ENCODE results near the gene MAST3.

Gene MAST3

DNA sequence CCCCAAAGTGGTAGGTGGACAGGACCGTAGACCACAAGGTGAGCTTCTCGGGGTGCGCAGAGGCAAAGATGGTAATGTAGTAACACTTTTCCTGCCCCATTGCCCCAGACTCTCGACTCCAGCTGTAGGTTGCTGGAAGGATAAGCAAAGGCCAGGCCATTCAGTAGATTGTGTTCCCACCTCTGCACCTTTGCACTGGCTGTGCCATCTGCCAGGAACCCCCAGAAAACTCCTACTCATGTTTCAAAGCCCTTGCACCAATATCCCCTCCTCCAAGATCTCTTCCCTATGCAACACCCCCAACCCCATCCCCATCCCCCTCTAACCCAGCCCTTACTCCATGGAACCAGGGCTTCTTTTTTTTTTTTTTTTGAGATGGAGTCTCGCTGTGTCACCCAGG is 29.2 kb upstream of the MAST3 start:
- H3K4me3 ChIP-seq (ENCODE audit: low read depth, low read length) = no peak overlapping the region
- DNase-seq (ENCODE audit: low read depth) = no peak
- TF ChIP-seq, protein P1, sequence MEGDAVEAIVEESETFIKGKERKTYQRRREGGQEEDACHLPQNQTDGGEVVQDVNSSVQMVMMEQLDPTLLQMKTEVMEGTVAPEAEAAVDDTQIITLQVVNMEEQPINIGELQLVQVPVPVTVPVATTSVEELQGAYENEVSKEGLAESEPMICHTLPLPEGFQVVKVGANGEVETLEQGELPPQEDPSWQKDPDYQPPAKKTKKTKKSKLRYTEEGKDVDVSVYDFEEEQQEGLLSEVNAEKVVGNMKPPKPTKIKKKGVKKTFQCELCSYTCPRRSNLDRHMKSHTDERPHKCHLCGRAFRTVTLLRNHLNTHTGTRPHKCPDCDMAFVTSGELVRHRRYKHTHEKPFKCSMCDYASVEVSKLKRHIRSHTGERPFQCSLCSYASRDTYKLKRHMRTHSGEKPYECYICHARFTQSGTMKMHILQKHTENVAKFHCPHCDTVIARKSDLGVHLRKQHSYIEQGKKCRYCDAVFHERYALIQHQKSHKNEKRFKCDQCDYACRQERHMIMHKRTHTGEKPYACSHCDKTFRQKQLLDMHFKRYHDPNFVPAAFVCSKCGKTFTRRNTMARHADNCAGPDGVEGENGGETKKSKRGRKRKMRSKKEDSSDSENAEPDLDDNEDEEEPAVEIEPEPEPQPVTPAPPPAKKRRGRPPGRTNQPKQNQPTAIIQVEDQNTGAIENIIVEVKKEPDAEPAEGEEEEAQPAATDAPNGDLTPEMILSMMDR (IDR thresholded peaks at IDR 0.05; ENCODE audit: low read depth, low read length, missing control alignments) = no peak

DNA sequence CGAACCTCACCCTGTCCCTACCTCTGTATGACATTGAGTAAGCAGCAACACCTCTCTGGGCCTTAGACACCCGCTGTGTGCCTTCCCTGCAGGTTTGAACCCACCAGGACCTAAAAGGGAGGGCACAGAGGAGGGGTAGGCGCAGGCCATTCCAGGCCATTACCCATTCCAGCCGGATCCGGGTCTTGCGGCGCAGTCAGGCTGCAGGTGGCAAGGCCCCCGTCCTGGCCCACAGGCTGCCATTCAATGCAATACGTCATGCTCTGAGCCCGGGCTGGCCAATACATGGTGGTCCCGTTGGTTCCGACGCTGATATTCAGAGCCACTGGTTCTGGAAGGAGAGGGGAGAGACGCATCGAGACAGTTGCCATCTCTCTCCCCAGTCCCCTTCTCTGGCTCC is 28.2 kb upstream of the MAST3 start:
- H3K4me3 ChIP-seq (ENCODE audit: low read depth, low read length) = no peak overlapping the region
- TF ChIP-seq, protein P1 (IDR thresholded peaks at IDR 0.05; ENCODE audit: low read depth, low read length, missing control alignments) = no peak
- no peak for DNase-seq (ENCODE audit: low read depth)

GRCh38 chr19:18070181-18070580 is 27.4 kb upstream of the MAST3 start:
- H3K4me3 ChIP-seq (ENCODE audit: low read depth, low read length) = no peak overlapping the region
- TF ChIP-seq, protein P1 (IDR thresholded peaks at IDR 0.05; ENCODE audit: low read depth, low read length, missing control alignments) = no peak
- DNase-seq (ENCODE audit: low read depth) = no peak

- no peak for DNase-seq (ENCODE audit: low read depth)
- TF ChIP-seq, protein P1 (IDR thresholded peaks at IDR 0.05; ENCODE audit: low read depth, low read length, missing control alignments) = no peak
- H3K4me3 ChIP-seq (ENCODE audit: low read depth, low read length) = no peak overlapping the region
These were observed 25.2 kb upstream of the MAST3 start for GRCh38 chr19:18072335-18072734.

- H3K4me3 ChIP-seq (ENCODE audit: low read depth, low read length) = no peak overlapping the region
- TF ChIP-seq, protein P1 (IDR thresholded peaks at IDR 0.05; ENCODE audit: low read depth, low read length, missing control alignments) = no peak
- no peak for DNase-seq (ENCODE audit: low read depth)
These were observed 24.4 kb upstream of the MAST3 start for GRCh38 chr19:18073197-18073596.

GRCh38 chr19:18074192-18074591 is 23.4 kb upstream of the MAST3 start:
- TF ChIP-seq, protein P1 (IDR thresholded peaks at IDR 0.05; ENCODE audit: low read depth, low read length, missing control alignments) = no peak
- no peak for DNase-seq (ENCODE audit: low read depth)
- H3K4me3 ChIP-seq (ENCODE audit: low read depth, low read length) = no peak overlapping the region

- no peak overlapping the region for H3K4me3 ChIP-seq (ENCODE audit: low read depth, low read length)
- TF ChIP-seq, protein P1 (IDR thresholded peaks at IDR 0.05; ENCODE audit: low read depth, low read length, missing control alignments) = no peak
- no peak for DNase-seq (ENCODE audit: low read depth)
These were observed 13.5 kb upstream of the MAST3 start for GRCh38 chr19:18083929-18084684.
